SK-N-DZ (cell line): ENCODE measurements around the gene ZNF555. TPM values are rescaled to one million over a fixed set of nuclear protein-coding genes. Genes with fewer than 3 reads are reported as not detected.
"Not testable (repeated sequence)": the region's sequence is repeated elsewhere in the genome, so short reads cannot be mapped to it uniquely, and the experiment has no call there.

Experiments used
- DNase-seq: peaks from one replicate; pipeline ENCODE4 v3.0.0-alpha.2; 2015; ENCODE audit warnings: low spot score
- polyA plus RNA-seq, 2 experiments: library from polyadenylated mRNA; depleted of rRNA; stranded (reverse); fragments of >200 nt; gene quantifications; 2 replicates each; pipeline ENCODE4 v1.2.3, GENCODE V29; 2014

ZNF555 gene
- 4.3 and 4.4 TPM in 2 replicates for polyA plus RNA-seq (2014; cell fraction: cytosol; rRNA removed)
- polyA plus RNA-seq (2014; cell fraction: nucleus; rRNA removed), result 3.9 and 5.0 TPM in 2 replicates

- peak; percentile 98 for DNase-seq
Observed at GRCh38 chr19:2840794-2841791, at the start of gene ZNF555. Gene ZNF555, plus strand, starts transcription at chr19:2841475. Its CDS starts 98 bp downstream, at chr19:2841573.

- DNase-seq, result no peak
Observed at GRCh38 chr19:2791876-2792275, 49.4 kb upstream of the ZNF555 start.

- DNase-seq, result not testable (repeated sequence)
Observed at GRCh38 chr19:2792666-2793065, 48.6 kb upstream of the ZNF555 start.

GRCh38 chr19:2793126-2793525 lies 48.1 kb upstream of the ZNF555 start:
- no peak for DNase-seq

DNA sequence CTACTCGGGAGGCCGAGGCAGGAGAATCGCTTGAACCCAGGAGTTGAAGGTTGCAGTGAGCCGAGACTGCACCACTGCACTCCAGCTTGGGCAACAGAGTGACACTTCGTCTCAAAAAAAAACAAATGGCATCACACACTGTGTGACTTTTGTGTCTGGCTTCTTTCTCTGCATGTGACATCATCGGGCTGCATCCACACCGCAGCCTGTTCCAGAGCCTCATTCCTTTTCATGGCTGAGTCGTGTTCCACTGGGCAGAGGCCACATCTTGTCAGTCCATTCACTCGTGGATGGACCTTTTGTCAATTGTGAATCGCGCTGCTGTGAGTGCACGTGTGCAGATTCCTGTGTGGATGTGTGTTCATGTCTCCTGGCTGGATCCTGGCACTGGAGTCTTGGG lies 47.7 kb upstream of the ZNF555 start:
- no peak for DNase-seq

DNA sequence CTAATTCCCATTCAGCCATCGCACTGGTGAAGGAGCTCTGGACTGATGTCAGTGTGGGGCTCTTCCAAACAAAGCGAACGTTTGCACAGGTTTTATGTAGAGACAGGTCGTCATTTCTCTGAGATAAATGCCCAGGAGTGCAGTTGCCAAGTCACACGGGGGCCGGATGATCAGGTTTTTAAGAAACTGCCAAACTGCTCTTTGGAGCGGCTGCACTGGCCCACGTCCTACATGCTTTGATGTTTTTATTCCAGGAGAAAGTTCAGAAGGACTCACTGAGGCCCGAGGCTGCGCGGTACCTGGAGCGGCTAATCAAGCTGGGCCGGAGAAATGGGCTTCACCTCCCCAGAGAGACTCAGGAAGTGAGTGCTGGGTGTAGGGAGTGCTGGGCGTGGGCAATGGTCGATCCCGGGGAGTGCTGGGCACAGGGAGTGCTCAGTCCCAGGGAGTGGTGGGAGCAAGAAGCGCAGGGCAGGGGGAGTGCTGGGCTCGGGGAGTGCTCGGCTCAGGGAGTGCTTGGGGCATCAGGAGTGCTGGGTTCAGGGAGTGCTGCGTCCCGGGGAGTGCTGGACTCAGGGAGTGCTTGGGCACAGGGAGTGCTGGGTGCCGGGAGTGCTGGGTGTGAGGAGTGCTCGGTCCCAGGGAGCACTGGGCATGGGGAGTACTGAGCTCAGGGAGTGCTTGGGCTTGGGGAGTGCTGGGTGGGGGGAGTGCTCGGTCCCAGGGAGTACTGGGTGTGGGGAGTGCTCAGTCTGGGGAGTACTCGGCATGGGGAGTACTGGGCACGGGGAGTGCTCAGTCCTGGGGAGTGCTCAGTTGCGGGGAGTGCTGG lies 45.2 kb upstream of the ZNF555 start:
- DNase-seq, result no peak

- no peak for DNase-seq
Observed at GRCh38 chr19:2796659-2797266, 44.5 kb upstream of the ZNF555 start.

GRCh38 chr19:2797280-2797679 lies 44.0 kb upstream of the ZNF555 start:
- no peak for DNase-seq

- no peak for DNase-seq
Observed at GRCh38 chr19:2798158-2798685, 43.1 kb upstream of the ZNF555 start.

DNA sequence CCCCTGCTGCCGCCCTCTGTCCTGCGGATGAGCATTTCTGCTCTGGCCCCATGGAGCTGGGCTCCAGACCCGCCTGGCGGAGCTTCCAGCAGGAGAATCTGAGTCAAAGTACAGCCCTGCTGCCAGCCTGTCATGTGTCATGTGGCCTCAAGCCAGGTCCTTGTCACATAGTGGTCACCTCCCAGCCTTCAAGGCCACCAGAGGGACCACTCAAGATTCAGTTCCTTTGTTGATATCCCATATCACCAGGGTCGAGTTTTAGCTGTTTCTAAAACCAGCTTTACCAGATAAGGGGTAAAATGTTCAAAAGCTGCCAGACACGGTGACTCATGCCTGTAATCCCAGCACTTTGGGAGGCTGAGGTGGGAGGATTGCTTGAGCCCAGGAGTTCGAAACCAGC lies 42.5 kb upstream of the ZNF555 start:
- DNase-seq, result no peak

DNA sequence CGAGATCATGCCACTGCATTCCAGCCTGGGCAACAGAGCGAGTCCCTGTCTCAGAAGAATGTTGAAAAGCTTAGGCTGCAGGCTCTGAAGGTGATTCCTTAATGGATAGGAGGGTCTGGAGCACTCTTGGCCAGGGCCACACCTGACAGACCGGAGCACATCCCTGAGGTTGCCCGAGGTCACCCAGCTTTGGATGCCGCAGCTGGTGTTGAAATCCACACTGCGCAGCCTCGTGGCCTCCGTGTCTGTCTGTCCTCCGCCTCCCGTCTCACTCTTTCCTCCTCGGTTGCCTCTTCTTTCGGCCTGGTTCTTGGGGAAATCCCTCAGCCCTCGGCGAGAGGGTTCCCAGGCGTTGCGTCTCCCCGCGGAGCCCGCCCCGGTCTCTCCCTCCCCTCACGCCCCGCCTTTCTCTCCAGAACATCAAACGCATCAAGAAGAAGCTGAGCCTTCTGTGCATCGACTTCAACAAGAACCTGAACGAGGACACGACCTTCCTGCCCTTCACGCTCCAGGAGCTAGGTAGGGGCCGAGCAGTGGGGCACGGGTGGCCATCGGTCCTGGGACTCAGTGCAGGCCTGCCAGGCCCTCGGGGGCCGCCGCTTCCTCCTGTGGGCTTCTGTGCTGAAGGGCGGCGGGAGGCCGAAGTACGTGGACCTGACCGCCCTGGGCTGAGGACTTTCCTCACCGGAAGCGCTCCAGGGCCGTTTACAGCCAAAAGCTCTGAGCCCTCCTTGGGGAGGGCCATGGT lies 41.8 kb upstream of the ZNF555 start:
- DNase-seq, result no peak

- DNase-seq, result no peak
Observed at GRCh38 chr19:2800506-2800905, 40.8 kb upstream of the ZNF555 start.

GRCh38 chr19:2802826-2803225 lies 38.4 kb upstream of the ZNF555 start:
- no peak for DNase-seq

DNA sequence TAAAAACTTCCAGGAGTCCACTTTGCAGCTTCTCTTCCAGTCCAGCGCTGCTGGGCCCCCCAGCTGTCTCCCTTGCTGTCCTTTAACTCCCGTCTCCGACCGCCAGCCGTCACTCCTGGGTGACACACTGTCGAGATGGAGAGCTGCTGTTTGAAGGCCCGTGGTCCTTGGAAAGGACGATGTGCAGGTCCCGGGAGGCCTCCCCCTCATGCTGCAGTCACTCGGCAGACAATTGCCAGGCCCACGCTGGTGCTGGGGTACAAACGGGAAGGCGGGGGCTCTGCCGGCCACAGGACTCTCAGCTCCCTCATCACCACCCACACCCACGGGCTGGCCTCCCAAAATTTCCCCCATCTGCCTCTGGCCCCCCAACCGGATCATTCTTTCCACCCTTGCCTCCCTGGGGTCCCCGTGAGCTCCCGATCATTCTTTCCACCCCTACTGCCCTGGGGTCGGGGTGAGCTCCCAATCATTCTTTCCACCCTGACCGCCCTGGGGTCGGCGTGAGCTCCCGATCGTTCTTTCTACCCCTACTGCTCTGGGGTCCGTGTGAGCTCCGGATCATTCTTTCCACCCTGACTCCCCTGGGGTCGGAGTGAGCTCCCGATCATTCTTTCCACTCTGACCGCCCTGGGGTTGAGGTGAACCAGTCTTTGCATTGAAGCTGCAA lies 37.7 kb upstream of the ZNF555 start:
- DNase-seq, result no peak

DNA sequence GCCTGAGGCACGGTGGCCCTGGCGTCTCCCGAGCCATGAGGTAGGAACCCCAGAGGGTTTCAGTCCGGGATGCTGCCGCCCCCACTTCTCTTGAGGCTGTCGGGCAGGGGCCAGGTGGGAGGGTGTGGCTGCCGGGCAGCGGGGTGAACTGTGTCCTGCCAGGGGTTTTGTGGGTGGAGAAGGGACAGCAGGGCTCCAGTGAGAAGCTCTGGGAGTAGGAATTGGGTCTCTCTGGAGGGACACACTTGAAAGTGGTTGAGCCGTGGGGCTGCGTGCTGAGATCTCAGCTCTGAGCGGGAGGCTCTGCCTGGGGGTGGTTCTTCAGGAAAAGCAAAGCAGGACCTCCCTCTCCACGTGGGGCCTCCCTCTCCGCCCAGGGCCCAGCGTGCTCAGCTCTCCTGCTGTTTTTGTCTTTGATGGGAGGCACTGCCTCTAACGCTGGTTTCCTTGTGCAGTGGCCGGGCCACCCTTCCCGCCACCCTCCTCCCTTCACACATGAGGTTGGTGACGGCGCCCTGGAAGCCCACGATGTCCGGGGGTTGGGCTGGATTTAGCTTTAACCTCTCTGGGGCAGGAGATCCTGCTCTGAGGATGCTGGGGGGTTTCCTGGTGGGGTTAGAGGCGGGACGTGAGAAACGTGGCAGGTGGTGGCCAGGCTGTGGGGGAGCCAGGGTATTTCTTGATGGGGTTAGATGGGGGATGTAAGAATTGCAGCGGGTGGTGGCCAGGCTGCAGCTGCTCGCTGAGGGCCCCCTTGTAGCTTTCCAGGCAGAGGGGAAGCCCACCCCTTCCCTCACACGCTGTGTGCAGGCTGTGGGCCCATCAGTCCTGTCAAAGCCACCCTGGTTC lies 36.9 kb upstream of the ZNF555 start:
- DNase-seq, result no peak

- DNase-seq, result no peak
Observed at GRCh38 chr19:2805261-2805900, 35.9 kb upstream of the ZNF555 start.

DNA sequence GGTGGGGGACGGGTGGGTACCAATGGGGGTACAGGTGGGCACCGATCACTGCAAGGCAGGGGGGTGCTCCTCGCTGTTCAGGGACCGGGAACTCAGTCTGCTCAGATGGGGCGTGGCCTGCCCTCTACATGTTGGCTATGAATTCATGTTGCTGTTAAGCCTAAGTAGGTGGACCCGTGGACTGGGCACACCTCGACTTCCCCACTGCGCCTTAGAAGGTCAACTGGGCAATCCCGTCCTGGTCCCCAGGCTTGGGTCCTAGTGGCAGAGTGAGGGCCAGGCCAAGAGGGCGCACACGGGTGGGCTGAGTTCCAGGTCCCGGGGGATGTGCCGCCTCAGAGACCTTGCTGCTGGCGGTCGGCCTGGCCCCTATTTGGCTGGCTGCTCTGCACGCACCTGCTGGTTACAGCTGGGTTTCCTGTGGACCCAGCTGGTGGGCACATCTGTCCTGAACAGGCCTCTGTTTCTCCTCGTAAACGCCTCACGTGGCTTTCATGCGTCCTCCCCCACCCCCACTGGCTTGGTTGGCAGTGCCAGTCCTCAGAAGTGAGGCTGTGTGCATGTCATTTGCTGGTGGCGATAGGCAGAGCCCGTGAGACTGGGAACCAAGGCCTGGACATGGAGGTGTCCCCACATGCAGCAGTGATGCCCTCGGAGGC lies 35.2 kb upstream of the ZNF555 start:
- no peak for DNase-seq

DNA sequence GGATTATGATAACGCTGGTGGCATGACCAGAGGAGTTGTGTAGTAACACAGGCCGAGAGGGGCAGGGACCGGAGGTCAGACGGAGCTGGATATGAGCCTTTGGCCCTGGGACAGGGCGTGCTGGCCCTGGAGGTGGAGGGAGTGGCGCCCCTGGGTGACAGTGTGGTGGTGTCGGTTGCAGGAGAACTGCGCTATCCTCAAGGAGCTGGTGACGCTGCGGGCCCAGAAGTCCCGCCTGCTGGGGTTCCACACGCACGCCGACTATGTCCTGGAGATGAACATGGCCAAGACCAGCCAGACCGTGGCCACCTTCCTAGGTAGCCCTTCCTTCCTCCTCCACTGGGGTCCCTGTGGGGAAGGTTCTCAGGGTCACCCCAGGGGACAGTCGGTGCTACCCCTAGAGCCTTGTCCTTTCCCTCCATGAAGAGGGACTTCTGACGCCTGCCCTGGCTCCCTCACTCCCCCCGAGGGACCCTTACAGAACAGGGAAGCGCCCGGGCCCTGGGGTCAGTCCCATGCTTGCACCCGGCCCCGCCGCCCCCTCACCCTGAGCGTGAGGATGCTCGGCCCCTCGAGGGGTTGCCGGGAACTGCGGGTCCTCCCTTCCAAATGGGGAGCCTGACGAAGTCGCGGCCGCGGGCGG lies 34.4 kb upstream of the ZNF555 start:
- no peak for DNase-seq
